HG03066 (cell line): ENCODE measurements around the gene HTRA1.

Source experiments
- ATAC-seq: cut with Tn5 transposase; IDR thresholded peaks from one replicate; pipeline ENCODE4 v1.9.1; 2021; ENCODE audit warnings: low read depth; ENCODE audit not compliant: unreplicated experiment

HTRA1 gene

DNA sequence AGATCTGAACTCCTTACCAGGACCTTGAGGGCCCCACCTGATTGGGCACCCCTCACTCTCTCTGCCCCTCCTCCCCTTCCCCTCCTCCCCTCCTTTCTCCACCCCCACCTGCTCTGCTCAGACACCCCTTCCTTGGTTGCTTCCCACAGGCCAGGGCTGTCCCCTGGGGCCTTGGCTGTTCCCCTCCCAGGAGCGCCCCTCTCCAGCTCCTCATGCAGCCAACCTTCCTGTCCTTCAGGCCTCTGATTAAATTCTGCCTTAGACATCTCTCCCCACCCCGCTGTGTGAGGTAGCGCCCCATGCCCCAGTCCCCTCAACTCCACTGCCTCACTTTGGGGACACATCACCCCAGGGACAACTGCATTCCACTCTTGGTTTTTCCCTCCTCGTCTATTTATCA, 32.4 kb downstream of the HTRA1 start:
- no peak for ATAC-seq

DNA sequence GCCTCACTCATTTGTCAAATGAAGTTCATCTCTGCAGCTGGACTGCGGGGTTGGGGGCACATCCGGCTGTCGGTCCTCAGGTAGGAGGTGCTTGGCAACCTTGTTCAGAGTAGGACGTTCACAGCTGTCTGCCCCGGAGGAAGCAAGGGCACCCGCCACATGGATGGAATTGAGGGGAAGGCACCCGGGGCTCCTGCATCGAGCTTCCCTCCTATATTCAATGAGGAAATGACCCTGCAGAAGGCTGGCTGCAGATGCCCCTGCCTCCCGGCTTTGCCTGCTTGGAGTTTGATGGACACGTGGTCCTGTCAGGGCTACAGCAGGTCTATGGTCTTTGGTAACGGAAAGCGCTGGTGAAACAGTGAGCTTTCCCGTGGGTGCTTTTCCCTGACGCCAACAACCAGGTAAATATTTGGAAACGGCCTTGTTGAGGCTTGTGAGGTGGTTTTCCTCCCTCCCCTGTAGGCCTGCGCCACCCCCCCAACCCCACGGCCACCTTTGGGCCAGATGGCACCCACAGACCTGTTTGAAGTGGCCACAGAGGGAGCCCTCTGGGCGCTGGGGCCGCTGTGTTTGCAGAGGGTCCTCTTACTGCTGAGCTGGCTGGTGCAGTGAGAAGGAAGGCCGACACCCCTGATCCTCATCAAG, 32.9 kb downstream of the HTRA1 start:
- ATAC-seq, result no peak

DNA sequence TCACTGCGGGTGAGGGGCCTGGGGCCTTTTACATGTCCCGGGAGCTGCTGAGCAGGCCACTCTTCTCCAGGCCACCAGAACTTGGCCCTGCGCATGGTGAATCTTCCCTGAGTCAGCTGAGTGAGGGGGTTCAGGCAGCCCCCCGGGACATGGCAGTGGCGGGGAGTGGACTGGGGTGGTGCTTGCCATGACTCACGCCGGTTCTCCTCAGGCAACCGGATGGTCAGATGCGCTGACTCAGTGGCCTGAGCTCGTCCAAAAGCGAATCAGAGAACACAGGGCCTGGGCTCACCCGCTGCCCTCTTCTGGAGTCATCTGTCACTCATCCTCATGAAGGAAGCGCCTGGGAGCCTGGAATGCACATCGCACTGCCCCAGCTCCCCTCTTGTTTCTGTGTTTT, 33.5 kb downstream of the HTRA1 start:
- ATAC-seq, result no peak

DNA sequence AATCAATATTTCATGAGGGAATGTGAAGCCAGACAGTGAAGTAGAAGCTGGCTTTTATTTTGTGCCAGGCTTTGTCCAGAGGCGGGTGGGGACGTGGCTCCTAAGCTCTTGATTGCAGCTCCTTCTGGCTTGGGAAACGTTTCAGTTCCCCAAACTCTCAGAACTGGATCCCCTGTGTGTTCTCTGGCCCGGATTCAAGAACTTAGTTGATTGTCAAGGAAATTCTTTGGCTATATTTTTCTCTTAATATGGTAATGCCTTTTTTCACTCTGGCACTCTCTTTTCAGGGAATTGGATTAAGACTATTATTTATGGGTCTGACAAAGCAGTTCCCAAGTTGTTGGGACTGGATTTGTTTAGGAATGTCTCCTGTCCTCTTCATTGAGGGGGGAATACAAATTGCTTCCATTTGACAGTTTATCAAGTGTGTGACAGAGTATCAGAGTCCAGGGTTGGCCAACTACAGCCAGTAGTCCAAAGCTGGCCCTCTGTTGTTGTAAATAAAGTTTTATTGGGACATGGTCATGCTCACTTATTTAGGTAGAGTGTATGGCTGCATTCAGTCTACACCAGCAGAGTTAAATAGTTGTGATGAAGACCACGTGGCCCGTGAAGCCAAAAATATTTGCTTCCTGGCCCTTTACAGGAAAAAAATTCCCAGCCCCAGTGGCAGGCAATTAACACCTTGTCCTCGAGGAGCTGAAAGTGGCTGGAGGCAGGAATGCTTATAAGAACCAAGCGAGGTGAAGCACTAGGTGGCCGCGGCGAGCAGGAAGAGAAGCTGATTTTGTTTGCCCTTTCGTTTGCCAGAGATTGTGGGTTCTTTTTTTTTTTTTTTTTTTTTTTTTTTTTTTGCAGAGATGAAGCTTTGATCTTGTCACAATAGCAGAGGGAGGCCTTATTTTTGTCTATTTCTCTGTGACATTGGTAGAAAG, 34.3 kb downstream of the HTRA1 start:
- no peak for ATAC-seq

DNA sequence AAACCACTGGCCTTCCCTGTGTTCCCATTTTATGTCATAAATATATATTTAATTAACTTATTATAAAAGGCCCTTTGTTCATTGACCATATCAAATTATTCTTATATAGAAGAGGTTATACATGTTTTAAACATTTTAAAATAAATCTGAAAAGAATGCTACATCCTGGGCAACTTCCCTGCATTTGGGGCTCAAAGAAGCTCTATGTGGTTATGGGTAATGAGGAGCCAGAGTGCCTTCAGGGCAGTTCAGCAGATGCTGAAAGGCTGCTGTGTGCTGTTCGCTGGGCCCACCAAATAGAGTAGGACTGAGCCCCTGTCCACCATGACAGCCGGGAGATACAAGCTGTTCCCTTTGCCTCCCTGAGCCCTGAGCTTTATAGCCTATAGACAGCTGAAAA, 35.9 kb downstream of the HTRA1 start:
- no peak for ATAC-seq

DNA sequence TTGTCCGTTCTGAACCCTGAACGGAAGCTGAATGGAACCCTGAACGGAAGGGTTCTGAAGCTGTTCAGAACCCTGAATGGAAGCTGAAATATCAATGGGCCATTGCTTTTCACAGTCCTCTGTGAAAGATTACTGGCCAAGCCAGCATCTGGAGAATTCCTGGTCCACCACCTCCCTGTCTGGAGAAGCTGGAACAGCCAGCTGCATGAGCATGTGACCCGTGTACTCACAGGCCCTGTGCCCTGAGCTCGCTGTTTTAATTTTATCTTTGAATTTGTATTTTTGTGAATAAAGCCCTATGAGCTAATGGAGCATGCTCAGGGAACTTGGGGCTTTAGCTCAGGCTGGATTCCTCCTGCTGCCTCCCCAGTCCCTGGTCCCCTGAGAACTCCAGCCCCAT, 37.2 kb downstream of the HTRA1 start:
- ATAC-seq, result no peak

DNA sequence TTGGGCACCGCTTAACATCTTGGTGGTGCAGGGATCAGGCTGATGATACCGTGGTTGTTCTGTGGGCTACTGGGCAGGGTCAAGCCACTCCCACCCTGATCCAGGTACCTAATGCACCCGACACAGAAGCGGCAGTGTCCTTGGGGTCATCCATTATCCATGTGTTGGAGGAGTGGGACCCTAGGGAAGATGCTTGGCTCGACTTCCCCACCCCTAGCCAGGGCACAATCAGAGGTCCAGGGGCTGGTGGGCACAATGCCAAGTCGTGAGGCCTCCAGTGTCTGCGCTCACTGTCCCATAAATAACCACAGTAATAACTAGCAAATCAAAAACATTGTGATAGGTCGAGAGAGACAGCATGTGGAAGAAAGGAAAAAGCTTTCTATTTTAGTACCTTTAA, 37.7 kb downstream of the HTRA1 start:
- no peak for ATAC-seq

DNA sequence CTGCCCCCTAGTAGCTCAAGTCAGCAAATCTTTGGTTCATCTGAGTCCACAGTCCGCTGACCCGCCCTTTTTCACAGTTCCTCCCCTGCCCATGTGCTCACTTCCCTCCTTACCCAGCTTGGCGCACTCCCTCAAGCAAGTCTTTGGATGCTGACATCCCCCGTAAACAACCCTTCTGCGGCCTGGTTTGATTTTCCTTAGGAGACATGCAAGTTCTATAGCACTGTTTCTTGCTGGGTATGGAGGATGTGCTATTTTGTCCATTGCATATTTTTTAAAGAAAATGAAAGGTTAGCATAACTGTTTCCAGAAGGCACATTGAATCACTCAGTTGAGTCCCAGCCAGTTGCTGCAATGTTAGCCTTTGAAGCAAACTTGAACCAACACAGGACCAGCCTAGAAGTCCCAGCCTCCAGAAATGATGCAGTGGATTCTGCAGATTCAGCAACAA, 38.2 kb downstream of the HTRA1 start:
- no peak for ATAC-seq

DNA sequence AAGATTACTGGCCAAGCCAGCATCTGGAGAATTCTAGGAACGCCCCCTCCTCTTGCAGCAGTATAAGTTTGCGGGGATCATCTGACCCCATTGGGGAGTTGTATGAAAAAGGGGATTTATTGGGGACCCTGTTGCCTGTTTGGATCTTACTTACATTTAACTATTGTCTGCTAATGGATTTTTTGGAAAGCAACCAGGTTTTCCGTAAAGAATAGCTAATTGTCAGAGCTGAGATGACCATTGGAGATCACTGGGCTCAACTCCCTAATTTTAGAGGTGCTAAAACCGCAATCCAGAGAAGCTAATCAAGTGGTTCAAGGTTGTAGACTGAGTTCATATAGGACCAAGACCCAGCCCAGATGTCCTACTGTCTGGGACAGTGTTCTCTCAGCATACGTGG, 38.8 kb downstream of the HTRA1 start:
- no peak for ATAC-seq

DNA sequence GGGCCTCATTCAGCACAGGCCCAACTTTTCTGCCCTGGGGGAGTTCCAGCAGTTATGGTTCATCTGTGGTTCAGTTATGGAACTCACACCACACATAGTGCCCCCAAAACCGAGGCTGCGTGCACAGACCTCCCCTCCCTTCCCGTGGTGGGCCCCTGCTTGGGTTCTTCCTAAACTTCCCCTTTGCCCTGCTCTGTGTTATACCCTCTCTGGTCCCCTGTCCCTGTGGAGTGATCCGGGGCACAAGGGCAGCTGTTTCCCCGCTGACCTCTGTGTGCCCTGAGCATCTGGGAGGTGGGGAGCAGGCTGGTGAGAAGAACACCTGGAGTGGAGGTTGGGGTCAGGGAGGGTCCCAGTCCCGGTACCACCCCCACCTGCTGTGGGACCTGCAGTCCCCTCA, 39.4 kb downstream of the HTRA1 start:
- no peak for ATAC-seq

DNA sequence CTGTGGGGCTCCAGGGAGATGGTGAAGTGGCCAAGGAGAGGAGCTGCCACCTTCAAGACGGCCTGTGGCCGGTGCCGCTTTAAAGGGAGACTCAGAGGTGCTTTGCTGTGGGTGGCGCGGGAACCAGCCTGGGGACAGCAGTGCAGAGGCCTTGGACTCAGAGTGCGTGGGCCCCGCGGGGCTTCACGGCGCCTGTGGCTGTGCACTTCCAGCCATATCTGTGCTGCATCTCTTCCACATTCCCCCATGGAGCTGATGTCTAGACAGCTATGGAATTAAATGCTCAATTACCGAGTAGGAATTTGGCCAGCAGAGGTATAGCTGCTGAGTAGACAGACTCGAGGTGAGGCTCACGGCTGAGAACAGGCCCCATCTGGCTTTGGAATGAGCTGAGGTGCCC, 41.7 kb downstream of the HTRA1 start:
- ATAC-seq, result no peak

DNA sequence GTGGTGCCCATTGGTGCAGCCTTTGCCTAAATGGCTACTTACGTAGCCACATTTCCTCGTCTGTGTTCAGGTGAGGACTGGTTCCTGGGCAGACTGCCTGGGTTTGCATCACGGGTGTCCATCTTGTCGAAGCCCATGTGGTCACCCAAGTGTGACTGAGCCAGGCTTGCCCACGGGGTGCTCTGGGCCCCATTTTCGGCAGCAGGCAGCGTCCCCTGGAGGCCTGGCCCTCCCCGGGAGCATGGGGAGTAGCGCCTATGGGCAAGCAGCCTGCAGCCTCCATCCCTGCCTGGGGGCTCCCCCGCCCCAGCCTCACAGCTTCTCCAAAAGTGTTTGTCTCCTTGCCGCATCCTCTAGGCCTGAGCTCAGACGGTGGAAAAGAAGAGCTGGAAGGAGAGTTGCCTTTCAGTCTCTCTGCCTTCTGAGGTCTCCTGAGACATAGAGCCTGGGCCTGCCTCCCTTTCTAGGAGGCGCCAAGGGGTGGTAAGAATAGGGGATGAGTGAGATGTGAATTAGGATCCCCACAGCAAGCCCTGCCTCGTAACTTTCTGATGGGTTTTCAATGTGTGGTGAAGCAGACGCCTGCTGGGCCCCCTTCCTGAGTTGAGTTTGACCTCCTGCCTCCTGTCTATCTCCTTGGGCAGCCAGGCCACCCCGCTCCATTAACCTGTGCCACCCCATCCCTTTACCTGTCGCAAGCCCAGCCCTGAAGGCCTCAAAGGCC, 42.7 kb downstream of the HTRA1 start:
- ATAC-seq, result no peak

DNA sequence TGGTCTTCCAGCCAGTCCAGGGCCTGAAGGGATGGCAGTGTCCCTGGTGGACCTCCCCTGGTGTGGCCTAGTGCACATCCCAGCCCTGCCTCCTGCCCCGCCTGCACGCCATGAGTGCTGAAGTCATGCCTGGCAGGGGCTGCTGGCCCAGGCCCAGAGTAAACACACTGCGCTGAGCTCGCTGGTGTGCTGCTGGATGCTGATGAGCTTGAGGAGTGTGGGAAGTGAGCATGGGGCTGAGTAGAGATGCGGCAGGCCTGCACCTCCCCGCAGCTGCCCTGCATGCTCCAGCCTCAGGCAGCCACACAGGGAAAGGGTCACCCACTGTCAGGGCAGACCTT, 43.2 kb downstream of the HTRA1 start:
- ATAC-seq, result no peak

DNA sequence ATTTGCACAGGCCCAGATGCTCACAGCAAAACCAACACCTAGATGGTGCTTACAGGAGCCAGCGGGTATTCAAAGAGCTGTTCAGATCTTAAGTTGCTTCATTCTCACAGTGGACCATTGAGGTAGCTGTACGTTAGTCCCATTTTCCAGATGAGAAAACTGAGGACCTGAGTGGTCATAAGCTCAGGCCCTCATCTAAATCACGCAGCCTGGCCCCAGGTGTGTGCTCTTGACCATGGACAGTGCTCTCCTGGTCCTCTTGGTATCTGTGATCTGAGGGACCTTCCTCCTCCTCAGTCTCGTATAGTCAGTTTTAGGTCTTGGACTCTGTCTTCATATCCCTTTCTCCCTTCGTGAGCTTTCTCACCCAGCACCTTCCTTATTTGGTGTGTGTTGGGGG, 43.7 kb downstream of the HTRA1 start:
- ATAC-seq, result no peak

DNA sequence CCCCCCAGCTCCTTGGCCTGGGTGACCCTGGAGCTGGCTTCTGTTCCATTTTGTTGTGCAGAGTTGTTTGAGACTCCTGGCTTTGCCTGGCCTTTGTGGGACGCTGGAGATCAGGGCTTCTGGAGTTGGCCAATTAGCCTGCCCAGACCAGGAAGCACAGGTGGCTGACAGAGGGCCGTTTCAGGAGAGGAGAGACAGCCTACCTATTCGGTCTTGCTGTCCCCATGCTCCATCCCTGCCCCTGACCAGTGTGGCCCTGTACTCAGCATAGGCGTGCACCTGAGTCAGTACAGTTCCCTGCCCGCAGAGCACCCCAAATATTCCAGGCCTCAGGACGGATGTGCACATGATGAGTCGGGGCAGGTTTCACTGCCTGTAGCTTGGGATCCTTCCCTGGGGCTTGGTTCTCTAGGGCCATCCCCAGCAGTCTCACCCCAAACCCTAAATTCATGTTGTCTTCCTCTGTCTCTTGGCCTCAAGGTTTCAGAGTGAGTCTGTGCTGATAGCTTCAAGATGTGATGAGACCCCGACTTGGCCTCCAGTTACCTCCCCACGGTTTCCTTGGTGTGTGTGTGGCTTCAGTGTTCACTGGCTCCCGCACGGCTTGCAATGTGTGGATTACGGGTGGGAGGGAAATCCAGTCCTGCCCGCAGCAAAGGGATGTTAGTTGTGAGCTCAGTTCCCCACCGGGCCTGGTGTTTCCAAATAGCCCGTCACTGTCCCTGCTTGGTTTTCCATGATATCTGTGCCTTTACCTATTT, 44.7 kb downstream of the HTRA1 start:
- no peak for ATAC-seq

DNA sequence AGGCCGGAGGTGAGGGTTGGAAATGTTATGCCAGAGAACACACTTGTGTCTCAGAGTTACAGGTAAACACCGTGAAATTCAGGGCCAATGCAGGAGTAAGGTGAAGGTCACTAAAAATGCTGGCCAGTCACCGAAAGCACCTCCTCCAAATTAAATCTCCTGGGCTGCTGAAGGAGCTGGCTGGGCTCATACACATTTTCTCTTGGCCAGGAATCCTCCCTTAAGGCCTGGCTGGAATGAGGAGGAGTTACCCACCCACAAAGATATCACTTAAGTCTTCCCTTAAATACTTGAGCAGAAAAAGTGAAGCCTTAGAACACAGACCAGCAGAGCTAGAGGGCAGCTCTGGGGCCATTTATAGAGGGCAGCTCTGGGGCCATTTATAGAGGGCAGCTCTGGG, 46.3 kb downstream of the HTRA1 start:
- ATAC-seq, result no peak

DNA sequence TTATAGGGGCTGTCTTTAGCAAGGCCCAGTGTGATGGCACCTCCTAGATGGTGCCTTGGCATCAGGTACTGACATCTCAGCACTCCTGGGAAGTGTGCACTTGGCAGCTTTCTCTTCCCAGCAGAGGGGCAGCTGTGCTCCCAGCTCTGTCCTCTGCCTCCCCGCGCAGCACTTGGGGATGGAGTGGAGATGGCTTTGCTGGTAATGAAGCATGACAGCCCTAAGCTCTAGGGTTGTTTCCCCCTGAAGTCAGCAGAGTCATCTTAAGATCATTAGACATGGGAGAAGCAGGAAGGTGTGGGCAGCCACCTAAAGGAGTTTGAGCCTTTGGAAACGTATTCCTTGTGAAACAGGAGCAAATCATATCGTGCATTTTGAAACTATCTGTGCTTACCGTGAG, 46.7 kb downstream of the HTRA1 start:
- no peak for ATAC-seq

DNA sequence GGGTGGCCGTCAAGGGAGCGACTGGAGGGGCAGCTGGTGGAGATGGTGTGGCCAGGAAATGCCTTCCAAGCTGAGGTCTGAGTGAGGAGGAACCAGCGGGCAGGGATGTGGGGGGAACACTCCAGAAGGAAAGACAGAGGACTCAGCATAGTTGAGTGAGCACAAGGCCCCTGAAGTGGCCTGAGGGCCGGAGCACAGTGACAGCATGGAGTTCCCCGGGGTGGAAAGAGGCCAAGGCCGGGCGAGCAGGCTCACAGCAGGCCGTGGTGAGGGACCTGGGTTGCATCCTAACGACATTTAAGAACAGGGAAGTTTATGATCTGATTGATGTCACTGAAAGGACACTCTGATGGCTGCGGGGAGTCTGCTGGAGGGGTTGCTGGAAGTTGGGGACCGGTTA, 48.0 kb downstream of the HTRA1 start:
- no peak for ATAC-seq

DNA sequence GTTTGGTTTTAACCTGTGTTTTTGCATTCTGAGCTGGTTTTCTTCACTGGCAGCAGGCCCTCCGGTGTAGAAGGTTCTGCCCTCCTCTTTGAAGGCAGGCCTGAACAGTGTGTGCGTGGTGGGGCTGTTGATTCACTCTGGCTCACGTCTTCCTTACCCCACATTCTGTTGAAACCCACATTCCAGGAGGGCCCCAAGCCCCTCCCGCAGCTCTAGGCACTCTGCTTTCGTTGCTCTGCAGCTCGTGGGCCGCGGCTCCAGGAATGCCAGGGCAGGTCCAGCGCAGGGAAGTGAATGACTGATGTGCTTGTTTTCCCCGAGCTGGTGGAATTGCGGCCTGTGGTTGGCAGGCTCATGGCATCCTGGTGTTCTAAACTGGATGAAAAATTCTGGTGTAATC, 49.0 kb downstream of the HTRA1 start:
- ATAC-seq, result no peak

DNA sequence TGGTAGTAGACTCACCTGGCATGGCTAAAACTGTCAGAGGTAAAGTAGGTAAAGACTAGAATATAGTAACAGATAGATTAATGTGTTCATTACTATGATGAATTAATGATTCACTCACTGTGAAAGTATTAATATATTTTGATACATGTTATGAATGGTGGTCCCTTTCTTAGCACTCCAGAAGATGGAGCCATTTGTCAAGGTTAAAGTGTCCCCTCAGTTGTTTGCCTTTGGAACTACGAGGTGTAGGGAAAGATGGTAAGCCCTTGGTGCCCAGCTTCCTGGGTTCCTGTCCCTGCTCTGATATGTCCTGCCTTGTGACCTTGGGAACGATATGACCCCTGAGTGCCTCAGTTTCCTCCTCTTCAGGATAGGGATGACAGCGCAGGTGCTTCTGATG, 49.4 kb downstream of the HTRA1 start:
- ATAC-seq, result no peak

DNA sequence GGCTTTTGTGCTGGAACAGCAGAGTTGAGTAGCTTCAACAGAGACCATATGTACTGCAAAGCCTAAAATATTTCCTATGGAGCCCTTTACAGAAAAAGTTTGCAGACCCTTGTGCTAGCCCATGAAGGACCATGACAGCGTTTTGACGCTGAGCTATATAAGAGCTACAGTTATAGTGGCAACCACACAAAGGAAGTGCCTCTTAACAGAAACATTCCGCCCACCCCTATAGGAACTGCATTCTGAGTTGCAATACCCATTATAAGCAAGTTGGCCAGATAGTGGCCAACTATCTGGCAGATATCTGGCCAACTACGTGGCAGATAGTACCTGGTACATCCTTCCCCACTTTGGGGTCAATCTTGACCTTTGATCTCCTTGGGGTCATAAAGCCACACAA, 51.7 kb downstream of the HTRA1 start:
- ATAC-seq, result no peak
